D341Med (cell line): ENCODE data around the gene UNC5A.

Experiments used
- DNase-seq: peaks from one replicate; pipeline ENCODE4 v3.0.0; 2012; ENCODE audit warnings: low spot score

The UNC5A gene

GRCh38 chr5:176781638-176782570, 28.5 kb upstream of the UNC5A start:
- no peak for DNase-seq

- DNase-seq = no peak
These were observed 25.9 kb upstream of the UNC5A start for GRCh38 chr5:176784218-176785165.

- no peak for DNase-seq
These were observed 24.9 kb upstream of the UNC5A start for GRCh38 chr5:176785184-176786145.

GRCh38 chr5:176787676-176788075, 22.7 kb upstream of the UNC5A start:
- no peak for DNase-seq

GRCh38 chr5:176788091-176788490, 22.3 kb upstream of the UNC5A start:
- DNase-seq = no peak

GRCh38 chr5:176788941-176789872, 21.2 kb upstream of the UNC5A start:
- no peak for DNase-seq

- DNase-seq = no peak
These were observed 20.3 kb upstream of the UNC5A start for GRCh38 chr5:176789873-176790615.

GRCh38 chr5:176790941-176791340, 19.4 kb upstream of the UNC5A start:
- no peak for DNase-seq

- peak; percentile 53 for DNase-seq
These were observed 17.6 kb upstream of the UNC5A start for GRCh38 chr5:176792655-176793342.

GRCh38 chr5:176793343-176793699, 17.0 kb upstream of the UNC5A start:
- DNase-seq = no peak

GRCh38 chr5:176793736-176794135, 16.6 kb upstream of the UNC5A start:
- DNase-seq = no peak

- no peak for DNase-seq
These were observed 15.8 kb upstream of the UNC5A start for GRCh38 chr5:176794509-176794908.

- no peak for DNase-seq
These were observed 13.9 kb upstream of the UNC5A start for GRCh38 chr5:176796411-176796810.

GRCh38 chr5:176796970-176797369, 13.4 kb upstream of the UNC5A start:
- DNase-seq = no peak

GRCh38 chr5:176797456-176798050, 12.8 kb upstream of the UNC5A start:
- DNase-seq = no peak

GRCh38 chr5:176798086-176798876, 12.1 kb upstream of the UNC5A start:
- DNase-seq = no peak

GRCh38 chr5:176798949-176799348, 11.4 kb upstream of the UNC5A start:
- no peak for DNase-seq

- no peak for DNase-seq
These were observed 10.9 kb upstream of the UNC5A start for GRCh38 chr5:176799488-176799887.
